Tibial nerve (tissue), 4 donors: ENCODE results near the gene LRRC72. TPM values are rescaled to one million over a fixed set of nuclear protein-coding genes. Genes with fewer than 3 reads are reported as not detected.
"Not testable (repeated sequence)": the region's sequence is repeated elsewhere in the genome, so short reads cannot be mapped to it uniquely, and the experiment has no call there.

Experiments
- DNase-seq, 2 donors: peaks; one replicate each; pipeline ENCODE4 v3.0.0-alpha.2; 2019; ENCODE audit warnings: low spot score in 2 of 2
- H3K27ac ChIP-seq, 4 donors: fragments of 200-600 bp; sonication (generic) in 3 of 4; one replicate each; pipeline ENCODE4 v1.5.1; 2017 to 2019; ENCODE audit warnings: mild to moderate bottlenecking in 1 of 4
- H3K27me3 ChIP-seq, 2 donors: fragments of 200-600 bp; sonication (generic) in 1 of 2; one replicate each; pipeline versions ENCODE4 v1.5.1 to v1.6.0; 2017 to 2019
- H3K36me3 ChIP-seq, 3 donors: fragments of 200-600 bp; sonication (generic); one replicate each; pipeline ENCODE4 v1.5.1; 2018 to 2019
- H3K4me1 ChIP-seq, 4 donors: fragments of 200-600 bp; sonication (generic) in 3 of 4; one replicate each; pipeline ENCODE4 v1.5.1; 2017 to 2019
- H3K4me3 ChIP-seq, 4 donors: fragments of 200-600 bp; sonication (generic) in 3 of 4; one replicate each; pipeline ENCODE4 v1.5.1; 2017 to 2019; ENCODE audit warnings: mild to moderate bottlenecking in 1 of 4, moderate library complexity in 1 of 4
- H3K9me3 ChIP-seq, 4 donors: fragments of 200-600 bp; sonication (generic) in 3 of 4; one replicate each; pipeline ENCODE4 v1.5.1; 2017 to 2019
- EP300 ChIP-seq, 2 donors: sonication (generic); formaldehyde crosslinking; IDR thresholded peaks; one replicate each; pipeline ENCODE4 v1.6.1; 2017; ENCODE audit warnings: antibody characterized with exemption in 2 of 2, mild to moderate bottlenecking in 1 of 2
- POLR2A ChIP-seq, 2 donors: fragments of 450-650 bp; IDR thresholded peaks; one replicate each; pipeline ENCODE4 v1.6.1; 2017; ENCODE audit warnings: antibody characterized with exemption in 2 of 2, mild to moderate bottlenecking in 2 of 2, moderate library complexity in 2 of 2
- WGBS, 2 donors: methylation state at CpG; one replicate each; pipeline ENCODE4 v1.1.5; 2018; 5-methylcytosine and 5-hydroxymethylcytosine counted together
- total RNA-seq, 4 donors: library from RNA; depleted of rRNA; stranded (reverse); fragments of >200 nt; gene quantifications; one replicate each; pipeline ENCODE4 v1.1.0, GENCODE V29; 2016
- TF ChIP-seq, protein P1 (sequence below), 5 experiments: fragments of 200-600 bp in 3 of 5; fragments of 450-650 bp in 2 of 5; sonication (generic) in 3 of 5; IDR thresholded peaks; one replicate each; pipeline ENCODE4 v1.5.1; 2016 to 2019; ENCODE audit warnings: antibody characterized with exemption in 5 of 5, mild to moderate bottlenecking in 3 of 5, moderate library complexity in 2 of 5

The LRRC72 gene
- total RNA-seq, 4 donors from 2014 or later, result not detected

- DNase-seq, result no peak
- Histone ChIP-seq H3K36me3 (peaks cover 0 to 14% (median 0%) of the 10 kb centered on the region in 3 donors), H3K4me3 (no peak overlapping the region), H3K27ac (no peak overlapping the region), H3K4me1 (peaks cover 0 to 5% (median 0%) of the 10 kb centered on the region in 4 donors), H3K9me3 (no peaks in the 10 kb centered on the region), H3K27me3 (no peaks in the 10 kb centered on the region)
- TF ChIP-seq EP300 (IDR thresholded peaks at IDR 0.05) (no peak), POLR2A (IDR thresholded peaks at IDR 0.05) (no peak)
- TF ChIP-seq, protein P1, sequence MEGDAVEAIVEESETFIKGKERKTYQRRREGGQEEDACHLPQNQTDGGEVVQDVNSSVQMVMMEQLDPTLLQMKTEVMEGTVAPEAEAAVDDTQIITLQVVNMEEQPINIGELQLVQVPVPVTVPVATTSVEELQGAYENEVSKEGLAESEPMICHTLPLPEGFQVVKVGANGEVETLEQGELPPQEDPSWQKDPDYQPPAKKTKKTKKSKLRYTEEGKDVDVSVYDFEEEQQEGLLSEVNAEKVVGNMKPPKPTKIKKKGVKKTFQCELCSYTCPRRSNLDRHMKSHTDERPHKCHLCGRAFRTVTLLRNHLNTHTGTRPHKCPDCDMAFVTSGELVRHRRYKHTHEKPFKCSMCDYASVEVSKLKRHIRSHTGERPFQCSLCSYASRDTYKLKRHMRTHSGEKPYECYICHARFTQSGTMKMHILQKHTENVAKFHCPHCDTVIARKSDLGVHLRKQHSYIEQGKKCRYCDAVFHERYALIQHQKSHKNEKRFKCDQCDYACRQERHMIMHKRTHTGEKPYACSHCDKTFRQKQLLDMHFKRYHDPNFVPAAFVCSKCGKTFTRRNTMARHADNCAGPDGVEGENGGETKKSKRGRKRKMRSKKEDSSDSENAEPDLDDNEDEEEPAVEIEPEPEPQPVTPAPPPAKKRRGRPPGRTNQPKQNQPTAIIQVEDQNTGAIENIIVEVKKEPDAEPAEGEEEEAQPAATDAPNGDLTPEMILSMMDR (IDR thresholded peaks at IDR 0.05), result no peak
Observed at GRCh38 chr7:16594061-16594460, 67.4 kb downstream of the LRRC72 start.

DNA sequence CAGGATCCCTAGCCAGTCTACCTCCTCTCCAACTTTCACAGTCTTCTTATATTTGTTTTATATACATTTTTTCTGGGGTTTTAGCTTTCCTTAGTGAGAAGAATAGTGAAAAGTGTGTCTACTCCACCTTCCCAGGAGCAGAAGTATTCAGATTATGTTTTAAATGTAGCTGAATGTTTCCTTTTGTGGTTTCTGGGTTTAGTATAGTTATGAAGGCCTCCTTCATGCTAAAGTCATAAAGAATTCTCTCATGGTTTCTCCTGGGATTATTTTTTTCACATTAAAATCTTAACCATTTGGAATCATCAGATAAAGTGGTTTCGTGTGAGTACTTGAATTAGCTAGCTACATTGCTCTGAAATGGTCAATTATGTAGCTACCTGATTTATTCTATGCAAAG is 68.1 kb downstream of the LRRC72 start:
- Histone ChIP-seq H3K27ac (no peak overlapping the region), H3K27me3 (no peaks in the 10 kb centered on the region), H3K36me3 (peaks cover 0 to 20% (median 0%) of the 10 kb centered on the region in 3 donors), H3K9me3 (no peaks in the 10 kb centered on the region), H3K4me3 (no peak overlapping the region), H3K4me1 (peaks cover 0 to 5% (median 0%) of the 10 kb centered on the region in 4 donors)
- 80% methylated on average over 1 of the region's 1 CpG for WGBS, 2 donors
- DNase-seq, result no peak
- TF ChIP-seq POLR2A (IDR thresholded peaks at IDR 0.05), result no peak
- TF ChIP-seq, protein P1 (IDR thresholded peaks at IDR 0.05), result no peak
- TF ChIP-seq EP300 (IDR thresholded peaks at IDR 0.05), result no peak

DNA sequence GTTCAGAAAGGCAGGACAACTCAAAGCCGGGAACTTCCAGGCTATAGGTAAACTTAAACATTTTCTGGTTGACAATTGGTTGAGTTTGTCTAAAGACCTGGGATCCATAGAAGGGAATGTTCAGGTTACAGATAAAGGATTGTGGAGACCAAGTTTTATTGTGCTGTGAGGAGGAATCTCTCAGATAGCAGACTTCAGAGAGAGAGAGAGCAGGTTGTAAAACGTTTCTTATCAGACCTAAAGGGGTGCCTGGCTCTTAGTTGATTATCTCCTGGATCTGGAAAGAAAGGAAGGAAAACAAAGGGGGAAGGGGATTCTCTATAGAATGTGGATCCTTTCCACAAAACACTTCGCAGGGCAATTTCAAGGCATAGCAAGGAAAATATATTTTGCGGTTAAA is 69.0 kb downstream of the LRRC72 start:
- WGBS, 2 donors, result 71 to 75% methylated on average over 4 of the region's 4 CpGs
- H3K27ac ChIP-seq, H3K27me3 ChIP-seq, H3K4me1 ChIP-seq, H3K4me3 ChIP-seq, H3K9me3 ChIP-seq, DNase-seq: not testable (repeated sequence)
- peaks cover 0 to 30% (median 0%) of the 10 kb centered on the region in 3 donors for H3K36me3 ChIP-seq

DNA sequence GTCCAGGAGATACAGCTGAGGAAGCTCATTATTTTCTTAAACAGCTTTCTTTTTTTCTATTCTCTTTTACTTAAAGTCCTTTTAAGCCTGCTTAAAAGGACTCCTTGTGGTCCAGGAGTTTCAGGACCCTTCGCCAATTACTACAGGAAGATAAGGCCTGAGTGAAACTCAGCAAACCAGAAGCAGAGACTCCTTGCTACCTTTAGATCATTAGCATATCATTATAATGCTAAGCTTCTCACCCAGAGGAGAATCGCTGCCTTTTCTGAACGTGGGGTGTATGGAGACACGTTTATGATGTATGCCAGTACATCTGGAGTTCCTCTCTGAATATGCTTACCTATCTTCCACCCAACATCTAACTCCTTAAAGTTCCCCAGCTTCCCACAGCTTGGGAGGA is 71.4 kb downstream of the LRRC72 start:
- peaks cover 0 to 54% (median 0%) of the 10 kb centered on the region in 3 donors for H3K36me3 ChIP-seq
- no peak for DNase-seq
- no peak overlapping the region for H3K27ac ChIP-seq
- H3K9me3 ChIP-seq, result no peaks in the 10 kb centered on the region
- 52 to 61% methylated on average over 4 of the region's 4 CpGs for WGBS, 2 donors
- H3K4me3 ChIP-seq, result no peak overlapping the region
- H3K27me3 ChIP-seq, result no peaks in the 10 kb centered on the region
- H3K4me1 ChIP-seq, result no peaks in the 10 kb centered on the region
- TF ChIP-seq, protein P1 (IDR thresholded peaks at IDR 0.05), result no peak
- TF ChIP-seq POLR2A (IDR thresholded peaks at IDR 0.05) (no peak), EP300 (IDR thresholded peaks at IDR 0.05) (no peak)

- Histone ChIP-seq H3K27ac (no peak overlapping the region), H3K4me3 (no peak overlapping the region), H3K9me3 (no peaks in the 10 kb centered on the region), H3K4me1 (no peaks in the 10 kb centered on the region), H3K27me3 (no peaks in the 10 kb centered on the region), H3K36me3 (peaks cover 0 to 72% (median 0%) of the 10 kb centered on the region in 3 donors)
- DNase-seq, result no peak
- WGBS, 2 donors, result 85 to 88% methylated on average over 7 of the region's 7 CpGs
- no peak for TF ChIP-seq EP300 (IDR thresholded peaks at IDR 0.05)
- no peak for TF ChIP-seq POLR2A (IDR thresholded peaks at IDR 0.05)
- TF ChIP-seq, protein P1 (IDR thresholded peaks at IDR 0.05), result no peak
Observed at GRCh38 chr7:16599860-16600259, 73.2 kb downstream of the LRRC72 start.

DNA sequence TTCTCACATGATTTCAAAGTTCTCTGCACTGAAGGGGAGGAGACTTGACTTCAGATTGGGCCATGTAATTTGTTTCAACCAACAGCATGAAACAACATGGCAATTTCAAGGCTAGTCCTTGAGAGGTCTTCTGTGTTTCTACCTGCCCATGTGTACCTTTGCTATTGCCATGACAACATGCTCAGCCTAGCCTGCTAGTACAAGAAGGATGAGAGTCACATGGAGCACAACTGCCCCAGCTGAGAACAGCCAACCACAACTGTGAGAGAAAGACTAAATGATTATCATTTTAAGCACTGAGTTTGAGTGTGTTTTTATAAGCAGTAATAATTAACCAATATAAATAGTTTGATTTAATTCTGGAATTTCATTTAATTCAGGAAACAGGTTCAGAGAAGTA is 77.0 kb downstream of the LRRC72 start:
- Histone ChIP-seq H3K4me3 (no peak overlapping the region), H3K4me1 (no peaks in the 10 kb centered on the region), H3K36me3 (peaks cover 0 to 93% (median 0%) of the 10 kb centered on the region in 3 donors), H3K27ac (no peak overlapping the region), H3K9me3 (no peaks in the 10 kb centered on the region), H3K27me3 (no peaks in the 10 kb centered on the region)
- DNase-seq, result no peak
- TF ChIP-seq POLR2A (IDR thresholded peaks at IDR 0.05) (no peak), EP300 (IDR thresholded peaks at IDR 0.05) (no peak)
- TF ChIP-seq, protein P1 (IDR thresholded peaks at IDR 0.05), result no peak
